Stimulated activated CD4-positive, alpha-beta T cell treated with anti-CD3 and anti-CD28 coated beads, Interleukin-15, amount 100 ng/mL, for 24 hours (primary cell): ENCODE data around the gene PACRG.

Source experiments
- DNase-seq: peaks from one replicate; pipeline ENCODE4 v3.0.0-alpha.2; 2020

PACRG gene

DNA sequence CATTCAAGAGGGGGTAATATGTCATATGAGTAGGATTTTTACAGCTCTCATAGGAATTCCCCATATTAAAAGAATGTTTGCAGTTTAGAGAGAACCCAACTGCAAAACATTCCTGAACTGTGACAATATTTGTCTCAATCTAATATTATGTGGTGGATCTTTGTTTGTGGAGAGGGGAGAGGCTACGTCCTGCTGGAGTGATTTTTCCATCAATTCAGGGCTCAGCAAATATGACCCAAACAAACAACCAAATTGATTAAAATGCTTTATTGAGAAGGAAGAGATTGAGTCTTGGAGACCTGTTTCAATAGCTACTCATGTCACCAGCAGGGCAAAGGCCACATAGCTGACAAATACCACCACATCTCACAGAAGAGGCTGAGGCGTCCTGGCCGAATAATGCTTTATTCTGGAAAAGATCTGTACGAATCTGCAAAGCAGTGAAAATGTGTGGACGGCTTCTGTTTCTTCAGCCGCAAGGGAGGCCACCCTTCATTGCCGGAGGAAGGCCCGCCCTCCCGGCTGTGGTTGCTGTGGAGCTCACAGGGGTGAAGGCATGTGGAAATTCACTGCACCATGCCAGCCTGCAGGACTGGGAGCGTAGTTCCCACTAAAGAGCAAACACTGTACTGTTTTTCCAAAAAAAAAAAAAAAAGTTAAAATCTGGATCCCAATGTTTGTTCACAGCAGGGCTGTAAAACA lies 597.1 kb downstream of the PACRG start:
- no peak for DNase-seq

DNA sequence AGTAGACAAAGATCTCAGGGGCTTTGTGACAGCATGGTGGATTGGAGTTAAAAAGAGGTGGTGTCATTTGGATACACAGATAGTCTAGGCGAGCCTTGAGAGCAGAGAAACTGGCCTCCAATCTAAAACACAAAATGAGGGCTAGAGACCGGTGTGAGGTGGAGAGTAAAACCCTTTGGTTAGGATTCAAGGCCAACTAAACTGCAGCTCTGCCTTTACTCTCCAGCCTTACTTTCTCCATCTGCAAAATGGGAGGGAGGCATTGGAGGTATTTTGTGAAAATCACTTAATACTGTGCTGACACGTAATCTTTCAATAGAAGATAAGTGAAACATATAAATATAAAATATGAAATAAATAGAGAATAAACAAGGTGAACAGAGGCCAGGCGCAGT lies 597.6 kb downstream of the PACRG start:
- DNase-seq, result no peak

DNA sequence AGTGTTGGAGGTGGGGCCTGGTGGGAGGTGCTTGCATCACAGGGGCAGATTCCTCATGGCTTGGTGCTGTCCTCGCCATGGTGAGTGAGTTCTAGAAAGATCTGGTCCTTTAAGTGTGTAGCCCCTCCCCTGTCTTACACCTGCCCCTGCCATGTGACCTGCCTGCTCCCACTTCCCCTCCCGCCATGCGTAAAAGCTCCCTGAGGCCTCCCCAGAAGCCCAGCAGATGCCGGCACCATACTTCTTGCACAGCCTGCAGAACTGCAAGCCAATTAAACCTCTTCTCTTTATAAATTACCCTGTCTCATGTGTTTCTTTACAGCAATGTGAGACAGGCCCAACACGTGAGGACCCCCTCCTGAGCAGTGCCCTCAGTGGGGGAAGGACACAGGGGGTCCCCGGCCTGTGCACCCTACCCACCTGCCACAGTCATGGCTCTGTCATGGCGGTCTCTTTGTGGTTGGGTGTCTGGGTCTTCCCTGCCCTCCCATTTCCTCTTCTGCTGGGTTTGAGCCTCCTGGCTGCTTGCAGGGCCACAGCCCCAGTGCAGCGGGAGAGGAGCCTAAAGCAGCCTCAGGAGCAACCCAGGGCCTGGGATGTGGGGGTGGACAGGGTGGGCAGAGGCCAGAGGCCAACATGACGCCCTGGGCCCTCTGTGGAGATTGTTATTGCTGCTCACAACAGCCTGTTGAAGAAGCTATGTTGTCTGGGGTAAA lies 599.5 kb downstream of the PACRG start:
- no peak for DNase-seq

DNA sequence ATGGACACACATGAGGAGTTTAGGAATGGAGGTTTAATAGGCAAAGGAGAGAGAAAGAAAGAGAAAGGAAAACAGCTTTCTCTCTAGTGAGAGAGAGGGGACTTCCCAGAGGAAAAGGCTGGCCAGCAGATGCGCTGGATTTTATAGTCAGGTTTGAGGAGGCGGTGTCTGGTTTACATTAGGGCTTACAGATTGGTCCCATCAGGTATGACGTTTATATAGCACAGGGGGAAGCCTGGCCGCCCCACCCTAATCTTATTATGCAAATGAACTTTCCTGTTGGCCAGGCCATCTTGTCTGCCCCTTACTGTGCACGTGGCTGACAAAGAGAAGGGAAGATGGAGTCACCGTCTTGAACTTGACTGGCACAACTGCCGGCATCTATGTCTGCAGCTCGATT lies 600.1 kb downstream of the PACRG start:
- no peak for DNase-seq

DNA sequence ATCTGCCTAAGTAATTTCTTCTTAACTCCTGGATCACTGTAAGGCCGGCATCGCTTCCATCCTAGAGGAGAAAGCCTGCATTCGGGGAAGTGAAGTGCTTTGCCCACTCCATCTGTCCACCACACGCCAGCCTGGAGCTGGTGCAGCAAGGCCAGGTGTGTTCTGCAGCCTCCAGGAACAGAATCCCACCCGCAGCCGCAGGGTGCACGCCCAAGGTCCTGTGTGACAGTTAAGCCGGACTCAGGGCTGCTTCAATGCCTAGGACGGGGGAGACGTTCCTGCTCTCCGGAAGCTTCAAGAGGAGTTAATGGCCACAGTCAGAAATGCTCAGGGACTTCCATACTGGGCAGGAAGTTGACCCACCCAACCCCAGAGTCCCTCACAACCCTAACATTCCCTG lies 600.6 kb downstream of the PACRG start:
- DNase-seq, result no peak

DNA sequence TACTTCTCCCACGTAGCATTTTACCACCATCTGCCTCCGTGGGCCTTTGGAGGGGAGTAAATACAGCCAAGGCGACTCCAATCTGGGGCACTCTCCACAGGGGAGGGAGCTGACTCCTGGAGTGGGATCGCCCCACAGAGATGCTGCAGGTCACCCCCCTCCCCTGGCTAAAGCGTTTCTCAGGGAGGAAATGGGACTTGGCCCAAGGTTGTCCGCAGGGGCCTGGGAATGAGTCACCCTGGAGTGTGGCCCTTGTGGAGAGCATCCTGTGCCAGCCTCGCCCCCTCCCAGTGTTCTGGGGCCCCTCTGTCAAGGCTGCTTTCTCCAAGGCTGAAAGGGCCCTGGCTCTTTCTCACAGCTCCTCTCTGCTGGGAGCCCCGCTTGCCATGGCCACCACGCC lies 602.2 kb downstream of the PACRG start:
- DNase-seq, result no peak

DNA sequence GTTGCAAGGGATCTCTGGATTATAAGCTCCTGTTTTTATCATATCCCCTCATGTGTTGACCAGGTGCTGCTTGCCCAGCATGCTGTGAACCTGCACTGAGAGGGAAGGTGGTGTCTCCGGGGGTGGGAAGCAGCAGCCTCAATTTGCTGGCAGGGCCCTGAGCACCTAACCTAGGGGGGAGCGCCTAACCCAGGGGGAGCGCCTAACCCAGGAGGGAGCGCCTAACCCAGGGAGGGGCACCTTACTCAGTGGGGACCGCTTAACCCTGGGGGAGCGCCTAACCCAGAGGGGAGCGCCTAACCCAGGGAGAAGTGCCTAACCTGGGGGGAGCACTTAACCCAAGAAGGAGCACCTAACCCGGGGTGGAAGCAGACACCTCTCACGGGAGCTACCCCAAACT lies 603.5 kb downstream of the PACRG start:
- no peak for DNase-seq

DNA sequence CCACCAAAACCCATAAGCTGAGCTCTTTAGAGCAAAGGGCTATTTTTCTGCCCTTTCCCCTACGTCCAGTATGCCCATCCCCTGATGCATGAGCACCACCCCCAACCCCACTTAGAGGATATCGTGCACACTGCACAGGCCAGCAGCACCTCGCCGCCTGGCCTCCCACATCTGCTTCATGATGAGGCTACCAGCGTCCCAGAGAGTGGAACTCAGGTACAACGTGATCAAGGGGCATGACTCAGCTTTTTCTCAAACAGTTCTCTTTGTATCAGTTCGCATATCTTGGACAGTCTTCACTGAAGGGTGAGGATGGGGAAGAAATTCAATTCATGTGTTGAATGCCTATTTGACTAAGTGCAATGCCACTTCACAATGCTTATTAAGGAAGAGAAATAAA lies 604.8 kb downstream of the PACRG start:
- DNase-seq, result no peak

DNA sequence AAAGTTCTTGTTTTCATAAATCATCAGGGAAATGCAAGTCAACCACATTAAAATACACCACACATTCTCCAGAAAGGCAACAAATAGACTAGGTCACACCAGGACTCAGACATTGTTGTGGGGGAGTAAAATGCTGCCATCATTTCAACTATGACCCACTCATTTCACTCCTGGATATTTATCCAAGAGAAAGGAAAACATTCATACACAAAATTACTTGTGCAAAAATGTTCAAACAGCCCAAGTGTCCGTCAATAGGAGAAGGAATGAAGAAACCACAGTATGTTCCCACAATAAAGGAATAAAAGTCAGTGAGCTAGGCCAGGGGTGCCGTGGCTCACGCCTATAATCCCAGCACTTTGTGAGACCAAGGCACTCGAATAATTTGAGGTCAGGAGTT lies 605.3 kb downstream of the PACRG start:
- no peak for DNase-seq

DNA sequence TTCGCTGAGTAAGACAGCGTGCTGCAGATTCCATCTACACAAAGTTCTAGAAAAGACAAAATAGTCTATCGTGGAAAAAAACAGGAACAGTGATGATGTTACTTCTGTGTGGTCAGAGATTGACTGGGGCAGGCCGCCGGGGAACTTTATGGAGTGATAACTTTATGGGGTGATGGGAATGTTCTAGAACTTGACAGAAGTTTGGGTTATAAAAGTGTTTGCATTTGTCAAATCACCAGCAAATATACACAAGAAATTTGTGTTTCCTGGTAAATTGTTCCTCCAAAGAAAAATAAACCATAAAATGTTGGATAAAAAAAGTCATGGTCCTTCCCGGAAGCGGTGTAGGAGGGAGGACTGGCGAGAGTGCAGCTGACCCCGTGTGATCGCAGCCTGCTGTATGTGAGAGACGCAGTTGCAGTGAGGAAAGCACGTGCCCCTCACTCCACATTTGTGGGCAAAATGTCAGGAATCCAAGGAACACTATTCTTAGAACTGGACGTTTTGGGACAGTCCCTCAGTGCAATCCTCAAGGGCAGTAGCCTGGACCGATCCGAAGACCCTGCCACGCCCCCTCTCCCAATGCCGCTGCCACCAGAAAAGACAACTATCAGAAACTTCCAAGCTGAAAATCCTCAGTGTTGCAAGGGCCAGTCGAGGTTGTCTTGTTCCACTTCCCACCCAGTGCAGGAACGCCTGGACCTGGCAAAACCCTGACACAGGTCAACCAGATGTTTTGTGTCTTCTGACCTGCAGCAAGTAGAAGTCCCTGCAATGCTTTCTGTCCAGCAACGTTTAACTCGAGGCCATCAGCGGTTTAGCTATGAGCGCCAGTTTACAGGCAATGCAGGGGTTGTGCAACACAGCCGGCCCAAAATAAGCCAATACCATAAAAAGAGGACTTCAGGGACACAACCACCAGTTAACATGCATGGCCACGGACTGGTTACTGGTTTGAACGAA lies 606.2 kb downstream of the PACRG start:
- no peak for DNase-seq

DNA sequence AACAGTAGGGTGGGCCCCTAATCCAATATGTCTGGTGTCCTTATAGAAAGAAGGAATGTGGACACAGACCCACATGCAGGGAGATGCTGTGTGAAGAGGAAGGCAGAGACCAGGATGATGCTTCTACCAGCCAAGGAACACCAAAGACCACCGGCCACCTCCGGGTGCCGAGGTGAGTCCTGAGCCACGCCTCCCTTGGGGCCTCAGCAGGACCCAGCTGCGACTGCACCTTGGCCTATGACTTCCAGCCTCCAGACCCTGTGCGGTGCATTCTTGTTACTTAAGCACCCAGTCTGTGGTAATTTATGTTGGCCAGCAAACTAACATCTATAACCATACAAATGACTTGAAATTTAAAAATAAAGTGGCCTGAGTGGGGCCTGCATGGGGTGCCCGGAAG lies 607.3 kb downstream of the PACRG start:
- DNase-seq, result no peak

DNA sequence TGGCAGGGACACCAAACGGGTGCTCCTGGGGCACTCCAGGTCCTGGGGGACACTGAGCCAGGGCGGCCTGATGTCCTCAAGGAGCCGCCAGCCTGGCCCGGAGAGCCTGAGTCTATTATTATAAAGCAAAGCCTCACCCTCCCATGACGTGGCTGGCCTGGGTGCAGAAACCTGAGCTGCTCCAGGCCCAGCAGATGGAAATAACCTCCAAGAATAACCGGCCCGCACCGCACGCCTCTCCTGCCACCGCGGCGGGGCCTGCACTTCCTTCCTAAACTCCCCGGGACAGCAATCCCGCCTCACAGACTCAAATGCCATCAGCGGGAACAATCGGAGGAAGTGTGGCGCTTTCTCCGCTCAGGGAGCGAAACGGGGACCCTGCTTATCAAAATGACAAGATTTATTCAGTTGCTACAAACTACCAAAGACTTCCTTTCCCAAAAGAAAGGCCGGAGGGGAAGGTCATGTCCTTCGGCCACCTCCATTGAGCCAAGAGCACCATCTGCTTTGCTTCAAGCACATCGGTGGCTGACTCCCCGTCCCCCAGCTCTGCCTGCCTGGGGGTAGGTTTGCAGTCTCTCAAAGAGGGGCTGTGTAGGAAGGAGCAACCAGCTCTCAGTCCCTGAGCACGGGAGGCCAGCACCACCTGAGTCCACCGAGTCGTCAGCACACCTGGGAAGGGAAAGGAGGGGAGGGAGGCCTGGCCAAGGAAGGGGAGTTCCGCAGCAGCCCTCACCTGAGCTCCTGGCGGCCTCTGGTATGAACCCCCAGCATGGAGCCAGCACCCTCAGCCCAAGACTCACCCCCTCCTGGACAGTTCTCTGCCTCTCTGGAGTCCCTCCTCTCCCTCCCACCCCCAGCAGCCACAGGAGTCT lies 608.1 kb downstream of the PACRG start:
- DNase-seq, result no peak

DNA sequence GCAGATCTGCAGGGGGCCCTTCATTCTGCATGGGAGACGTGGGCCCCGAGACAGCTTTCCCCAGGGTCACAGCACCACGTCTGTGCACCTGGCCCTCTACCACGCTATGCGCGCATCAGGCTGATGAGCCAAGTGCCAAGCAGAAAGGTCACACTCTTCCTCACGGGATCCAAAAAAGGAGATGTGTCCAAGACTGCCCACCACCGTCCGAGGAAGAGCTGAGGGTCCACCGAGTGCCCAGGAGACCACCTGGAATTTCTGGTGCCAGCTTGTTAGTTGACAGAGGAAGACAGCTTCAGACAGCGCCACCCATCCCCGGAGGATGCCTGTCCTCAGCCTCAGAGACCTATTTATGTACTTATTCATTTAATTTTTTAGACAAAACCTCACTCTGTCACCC lies 609.2 kb downstream of the PACRG start:
- DNase-seq, result no peak

DNA sequence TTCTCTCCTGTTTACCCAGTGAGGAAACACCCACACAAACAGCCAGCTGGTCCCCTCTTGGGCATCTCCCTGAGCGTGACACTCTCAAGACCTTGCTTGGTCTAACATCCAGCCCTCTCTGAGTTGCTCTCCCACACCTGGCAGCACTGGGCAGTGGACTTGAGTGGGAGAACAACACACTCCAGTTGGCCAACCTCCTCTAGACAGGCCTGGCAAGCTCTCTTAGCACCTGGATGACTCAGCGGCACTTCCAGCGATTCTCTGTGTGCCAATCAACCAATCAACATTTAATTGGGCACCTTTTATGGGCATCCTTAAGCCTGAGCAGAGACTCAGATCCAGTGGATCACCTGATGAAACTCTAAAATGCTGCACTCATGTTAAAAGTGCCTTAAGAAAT lies 610.2 kb downstream of the PACRG start:
- DNase-seq, result no peak

DNA sequence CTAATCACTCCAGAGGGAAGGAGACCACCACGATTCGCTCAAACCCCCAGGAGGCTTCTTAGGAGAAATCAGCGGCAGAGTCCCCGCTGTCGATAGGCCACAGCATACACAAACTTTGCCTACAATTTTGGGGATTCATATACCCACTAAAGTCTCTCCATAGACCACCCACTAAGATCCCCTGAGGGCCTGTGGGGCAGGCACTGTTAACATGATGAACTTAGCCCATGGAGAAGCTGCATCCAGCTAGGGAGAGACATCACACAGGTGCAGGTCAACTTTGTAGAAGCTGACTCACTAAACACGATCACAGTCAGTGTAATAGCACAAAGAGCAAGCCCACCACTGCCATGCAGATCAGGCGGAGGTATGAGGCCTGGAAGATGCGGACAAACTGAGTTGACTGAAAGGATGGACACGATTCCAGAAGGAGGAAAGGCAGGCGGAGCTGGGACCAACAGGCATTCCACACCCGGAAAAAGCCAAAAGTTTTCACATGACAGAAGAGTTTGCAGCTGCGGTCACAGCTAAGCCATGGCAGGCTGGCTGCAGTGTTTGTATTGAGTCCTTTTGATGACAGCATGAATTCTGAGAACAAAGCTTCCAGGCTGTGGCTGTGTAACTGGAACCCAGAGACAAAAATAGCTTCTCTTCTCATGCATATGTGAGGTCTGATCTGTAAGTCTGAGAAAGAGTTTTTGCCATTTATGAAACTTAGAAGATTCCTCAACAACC lies 611.1 kb downstream of the PACRG start:
- DNase-seq, result no peak

DNA sequence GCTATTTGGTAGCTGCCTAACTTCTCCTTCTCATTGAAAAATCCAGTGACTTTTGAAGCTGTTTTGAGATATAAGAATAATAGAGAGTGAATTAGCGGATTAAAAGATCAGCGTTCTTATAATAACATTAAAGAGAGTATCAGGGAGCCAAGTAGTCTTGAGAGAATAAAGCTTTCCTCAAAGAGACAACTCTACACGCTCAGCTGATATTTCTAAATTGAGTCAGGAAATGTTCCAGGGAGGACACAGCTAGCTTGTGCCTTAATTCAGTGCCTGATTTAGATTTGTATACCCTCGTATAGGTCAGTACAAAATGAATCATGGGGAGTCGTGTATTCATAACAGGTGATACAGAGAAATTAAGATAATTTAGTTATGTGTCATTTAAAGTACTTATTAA lies 611.7 kb downstream of the PACRG start:
- no peak for DNase-seq

DNA sequence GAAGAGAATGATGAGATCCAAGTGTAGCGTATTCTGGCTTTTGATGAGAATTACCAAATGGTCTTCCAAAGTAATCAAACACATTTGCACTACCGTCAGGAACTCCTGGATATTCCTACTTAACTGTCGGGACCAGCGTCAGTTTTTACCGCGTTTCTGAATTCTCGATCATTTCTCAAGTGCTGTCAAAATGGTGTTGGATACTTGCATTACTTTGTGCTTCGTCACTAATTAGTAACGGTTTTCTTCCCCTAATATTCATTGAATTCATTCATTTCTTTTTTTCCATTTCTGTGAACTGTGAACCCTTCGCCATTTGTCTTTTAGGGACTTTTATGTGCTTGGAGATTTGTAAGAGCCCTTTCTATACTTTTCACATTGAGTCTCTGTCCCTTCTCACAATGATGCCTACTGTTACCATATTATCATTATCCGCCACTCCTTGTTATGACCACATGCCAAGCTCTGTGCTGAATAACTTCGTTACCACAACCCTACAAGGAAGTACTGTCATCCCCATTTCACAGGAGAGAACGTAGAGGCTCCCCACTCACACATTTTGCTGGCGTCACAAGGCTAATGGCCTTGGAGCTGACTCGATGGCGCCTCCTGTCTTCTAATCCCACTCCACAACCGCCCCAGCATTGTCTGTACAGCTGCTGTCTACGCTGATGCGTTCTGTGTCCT lies 612.6 kb downstream of the PACRG start:
- no peak for DNase-seq

DNA sequence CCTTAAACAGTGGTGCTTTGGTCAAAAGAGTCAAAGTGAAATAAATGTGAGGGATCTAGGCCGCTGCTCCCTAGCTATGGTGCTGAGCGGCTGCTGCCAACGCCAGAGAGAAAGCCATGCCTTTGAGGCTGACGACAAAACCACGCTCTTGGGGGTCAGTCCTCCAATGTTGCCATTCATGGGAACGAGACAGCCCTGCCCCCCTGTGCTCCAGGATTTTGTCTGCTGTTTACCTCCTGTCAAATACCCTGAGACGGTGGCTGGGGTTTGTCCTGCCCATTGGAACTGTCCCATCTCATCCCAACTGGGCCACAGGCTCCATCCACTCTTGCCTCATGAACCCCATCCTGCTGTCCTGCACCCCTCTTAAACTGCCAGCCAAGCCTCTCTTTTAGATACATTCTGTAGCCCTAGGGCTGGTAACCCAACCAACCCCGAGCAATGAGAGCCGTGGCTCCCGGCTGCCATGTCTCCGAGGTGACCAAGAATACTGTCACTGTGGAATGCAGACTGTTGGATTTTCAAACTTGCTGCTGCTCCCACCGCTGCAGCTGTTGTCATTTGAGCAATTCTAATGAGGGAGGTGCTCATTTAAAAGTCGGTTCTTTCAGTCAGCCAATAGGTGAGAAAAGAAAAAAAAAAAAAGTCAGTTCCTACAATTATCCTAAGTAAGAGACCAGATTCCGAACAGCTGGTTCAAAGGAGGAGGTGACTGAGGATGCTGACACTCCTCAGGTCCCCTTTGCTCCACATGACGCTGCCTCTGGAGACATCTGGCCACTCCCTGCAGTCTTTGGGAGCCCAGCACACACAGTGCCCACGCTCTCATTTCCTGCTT lies 613.7 kb downstream of the PACRG start:
- DNase-seq, result no peak

DNA sequence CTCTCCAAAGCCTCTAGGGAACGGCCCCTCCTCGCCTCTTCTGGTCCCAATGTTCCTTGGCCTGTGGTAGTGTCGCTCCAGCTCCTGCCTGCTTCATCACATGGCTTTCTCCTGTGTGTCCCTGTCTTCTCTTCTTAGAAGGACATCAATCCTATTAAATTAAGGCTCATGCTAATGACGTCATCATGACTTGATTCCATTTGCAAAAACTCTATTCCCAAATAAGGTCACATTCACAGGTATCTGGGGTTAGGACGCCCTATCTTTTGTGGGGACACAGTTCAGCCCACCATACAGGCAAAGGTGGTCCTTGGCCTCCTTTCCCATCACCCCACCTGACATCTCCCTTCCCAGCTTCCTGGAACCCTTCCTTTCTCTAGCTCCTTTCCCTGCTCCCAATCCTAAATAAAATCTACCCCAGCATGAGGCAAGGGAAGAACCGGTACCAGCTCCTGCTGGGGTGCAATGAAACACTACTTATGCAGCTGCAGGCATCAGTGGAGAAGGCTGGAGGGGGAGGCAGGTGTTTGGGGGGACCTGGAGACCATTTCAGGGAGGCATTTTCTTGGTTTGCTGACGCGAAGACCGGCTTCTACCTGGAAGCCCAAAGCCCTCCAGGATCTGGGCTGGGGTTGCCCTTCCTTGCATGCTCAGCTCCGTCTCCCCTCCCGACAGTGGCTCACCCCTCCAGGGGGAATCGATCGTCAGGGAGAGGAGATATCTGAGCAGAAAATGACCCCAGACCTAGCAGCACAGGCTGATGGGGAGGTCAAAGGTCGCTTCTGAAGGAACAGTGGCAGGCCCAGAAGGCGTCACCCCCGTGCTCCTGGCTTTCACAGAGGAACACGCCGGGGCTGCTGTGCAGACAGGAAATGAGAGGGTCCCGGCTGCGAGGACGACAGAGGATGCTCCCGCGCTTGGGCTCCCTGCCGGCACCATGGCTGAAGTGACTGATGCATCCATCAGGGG lies 615.1 kb downstream of the PACRG start:
- no peak for DNase-seq
